Esophagus squamous epithelium (tissue), 4 donors: ENCODE measurements around the gene CPXM2.

Source experiments
- POLR2A ChIP-seq, 4 donors: fragments of 450-650 bp; IDR thresholded peaks; one replicate each; pipeline ENCODE4 v1.6.1; 2017; ENCODE audit warnings: antibody characterized with exemption in 4 of 4, mild to moderate bottlenecking in 4 of 4, moderate library complexity in 3 of 4
- TF ChIP-seq, protein P1 (sequence below), 6 experiments: fragments of 450-650 bp in 4 of 6; fragments of 200-600 bp in 2 of 6; sonication (generic) in 2 of 6; IDR thresholded peaks; one replicate each; pipeline ENCODE4 v1.5.1; 2016 to 2019; ENCODE audit warnings: antibody characterized with exemption in 6 of 6, mild to moderate bottlenecking in 4 of 6, moderate library complexity in 4 of 6

DNA sequence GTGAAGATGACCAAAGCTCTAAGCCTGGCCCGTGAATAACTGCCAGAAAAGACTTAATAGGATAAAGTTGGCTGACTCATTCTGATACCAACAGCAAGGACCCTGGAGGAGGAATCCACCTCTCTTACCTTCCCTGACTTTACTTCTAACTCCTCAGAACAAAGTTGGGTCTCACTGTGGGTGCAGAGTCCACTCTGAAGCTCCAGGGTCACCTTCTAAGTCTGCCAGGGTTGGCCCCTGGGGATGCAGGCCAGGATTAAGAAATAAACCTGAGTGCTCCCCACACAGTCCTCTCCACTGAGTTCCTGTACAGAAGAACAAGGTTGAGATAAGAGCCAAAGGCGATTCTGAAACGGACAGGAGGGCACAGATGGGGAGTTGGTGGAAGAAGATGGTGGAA is 171.1 kb downstream of the CPXM2 start:
- no peak for TF ChIP-seq POLR2A (IDR thresholded peaks at IDR 0.05)
- TF ChIP-seq, protein P1, sequence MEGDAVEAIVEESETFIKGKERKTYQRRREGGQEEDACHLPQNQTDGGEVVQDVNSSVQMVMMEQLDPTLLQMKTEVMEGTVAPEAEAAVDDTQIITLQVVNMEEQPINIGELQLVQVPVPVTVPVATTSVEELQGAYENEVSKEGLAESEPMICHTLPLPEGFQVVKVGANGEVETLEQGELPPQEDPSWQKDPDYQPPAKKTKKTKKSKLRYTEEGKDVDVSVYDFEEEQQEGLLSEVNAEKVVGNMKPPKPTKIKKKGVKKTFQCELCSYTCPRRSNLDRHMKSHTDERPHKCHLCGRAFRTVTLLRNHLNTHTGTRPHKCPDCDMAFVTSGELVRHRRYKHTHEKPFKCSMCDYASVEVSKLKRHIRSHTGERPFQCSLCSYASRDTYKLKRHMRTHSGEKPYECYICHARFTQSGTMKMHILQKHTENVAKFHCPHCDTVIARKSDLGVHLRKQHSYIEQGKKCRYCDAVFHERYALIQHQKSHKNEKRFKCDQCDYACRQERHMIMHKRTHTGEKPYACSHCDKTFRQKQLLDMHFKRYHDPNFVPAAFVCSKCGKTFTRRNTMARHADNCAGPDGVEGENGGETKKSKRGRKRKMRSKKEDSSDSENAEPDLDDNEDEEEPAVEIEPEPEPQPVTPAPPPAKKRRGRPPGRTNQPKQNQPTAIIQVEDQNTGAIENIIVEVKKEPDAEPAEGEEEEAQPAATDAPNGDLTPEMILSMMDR (IDR thresholded peaks at IDR 0.05), result no peak
